Measurements from ENCODE around the gene PCSK6.

Gene PCSK6

DNA sequence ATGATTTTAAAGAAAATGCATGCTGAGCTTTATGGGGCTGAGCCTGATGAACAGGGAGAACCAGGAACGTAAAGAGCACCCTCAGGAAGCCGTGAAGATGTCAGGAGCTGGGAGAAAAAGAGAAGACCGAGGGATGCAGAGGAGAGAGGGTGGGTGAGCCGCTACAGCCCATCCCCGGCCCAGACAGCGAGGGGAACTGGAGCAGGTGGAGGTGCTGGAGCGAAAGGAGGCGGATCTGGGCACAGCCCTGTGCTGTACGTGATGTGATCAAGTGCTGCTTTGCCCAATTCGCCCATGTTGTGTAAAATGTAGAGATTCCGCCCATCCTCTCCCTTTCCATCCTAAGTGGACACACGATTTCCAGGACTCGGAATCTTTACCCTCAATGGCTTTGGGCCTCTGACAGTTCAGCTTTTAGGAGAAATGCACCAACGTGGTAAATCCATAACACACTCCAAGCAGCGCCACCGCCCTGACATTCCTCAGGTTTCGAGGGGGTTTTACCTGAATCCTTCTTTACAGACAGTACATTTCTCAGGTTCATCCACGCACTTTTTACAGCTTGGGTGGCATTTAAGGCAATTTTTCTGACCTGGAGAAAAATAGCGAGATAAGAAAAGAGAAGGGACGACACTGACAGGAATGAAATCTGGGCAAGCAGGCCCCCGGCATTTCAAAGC lies 167.4 kb downstream of the PCSK6 start:
- TF ChIP-seq, protein P1, sequence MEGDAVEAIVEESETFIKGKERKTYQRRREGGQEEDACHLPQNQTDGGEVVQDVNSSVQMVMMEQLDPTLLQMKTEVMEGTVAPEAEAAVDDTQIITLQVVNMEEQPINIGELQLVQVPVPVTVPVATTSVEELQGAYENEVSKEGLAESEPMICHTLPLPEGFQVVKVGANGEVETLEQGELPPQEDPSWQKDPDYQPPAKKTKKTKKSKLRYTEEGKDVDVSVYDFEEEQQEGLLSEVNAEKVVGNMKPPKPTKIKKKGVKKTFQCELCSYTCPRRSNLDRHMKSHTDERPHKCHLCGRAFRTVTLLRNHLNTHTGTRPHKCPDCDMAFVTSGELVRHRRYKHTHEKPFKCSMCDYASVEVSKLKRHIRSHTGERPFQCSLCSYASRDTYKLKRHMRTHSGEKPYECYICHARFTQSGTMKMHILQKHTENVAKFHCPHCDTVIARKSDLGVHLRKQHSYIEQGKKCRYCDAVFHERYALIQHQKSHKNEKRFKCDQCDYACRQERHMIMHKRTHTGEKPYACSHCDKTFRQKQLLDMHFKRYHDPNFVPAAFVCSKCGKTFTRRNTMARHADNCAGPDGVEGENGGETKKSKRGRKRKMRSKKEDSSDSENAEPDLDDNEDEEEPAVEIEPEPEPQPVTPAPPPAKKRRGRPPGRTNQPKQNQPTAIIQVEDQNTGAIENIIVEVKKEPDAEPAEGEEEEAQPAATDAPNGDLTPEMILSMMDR (IDR thresholded peaks at IDR 0.05) = no peak

DNA sequence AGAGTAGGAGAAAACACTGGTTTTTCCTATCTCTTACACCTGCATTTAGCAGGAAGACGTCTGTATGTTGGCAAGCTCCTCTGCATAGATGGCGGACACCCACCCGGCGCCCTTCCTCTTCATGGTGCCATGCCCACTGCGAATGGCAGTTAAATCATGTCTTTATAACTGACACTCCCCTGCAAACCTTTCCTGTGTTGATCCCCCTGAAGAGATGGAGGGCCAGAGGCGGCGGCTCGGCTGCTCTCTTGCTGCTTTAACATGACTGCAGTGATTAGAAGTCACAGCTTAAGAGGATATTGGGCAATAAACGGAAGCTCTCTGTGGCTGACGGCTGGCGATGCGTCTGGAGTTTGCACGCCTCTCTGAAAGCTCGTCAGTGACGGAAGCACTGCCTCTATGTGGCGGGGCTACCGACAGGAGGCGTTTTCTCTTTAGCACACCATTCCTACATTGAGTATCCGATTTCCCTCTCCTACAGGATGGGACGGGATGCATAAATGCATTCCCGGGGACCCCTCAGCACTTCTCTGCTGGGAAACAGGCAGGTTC lies 168.9 kb downstream of the PCSK6 start:
- TF ChIP-seq, protein P1 (IDR thresholded peaks at IDR 0.05) = no peak

DNA sequence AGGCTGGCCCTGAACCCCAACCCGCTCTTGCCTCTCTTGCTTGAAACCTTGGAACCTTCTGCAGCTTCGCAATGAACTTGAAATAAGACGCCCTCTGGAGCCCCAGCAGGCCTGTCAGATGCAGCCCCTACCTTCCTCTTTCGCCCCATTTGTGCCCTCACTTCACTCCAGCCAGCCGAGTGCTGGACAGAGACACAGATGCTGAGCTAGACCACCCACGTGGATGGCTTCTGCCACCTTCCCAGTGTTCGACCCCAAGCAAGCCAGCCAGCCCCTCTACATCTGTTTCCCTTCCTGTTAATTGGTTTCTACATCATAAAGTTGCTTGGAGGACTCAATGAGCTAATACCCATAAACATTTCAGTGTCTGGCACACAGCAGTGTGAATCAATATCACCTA lies 170.7 kb downstream of the PCSK6 start:
- TF ChIP-seq, protein P1 (IDR thresholded peaks at IDR 0.05) = no peak

- TF ChIP-seq, protein P1 (IDR thresholded peaks at IDR 0.05) = no peak
Measured at GRCh38 chr15:101318147-101318819, 171.2 kb downstream of the PCSK6 start.

DNA sequence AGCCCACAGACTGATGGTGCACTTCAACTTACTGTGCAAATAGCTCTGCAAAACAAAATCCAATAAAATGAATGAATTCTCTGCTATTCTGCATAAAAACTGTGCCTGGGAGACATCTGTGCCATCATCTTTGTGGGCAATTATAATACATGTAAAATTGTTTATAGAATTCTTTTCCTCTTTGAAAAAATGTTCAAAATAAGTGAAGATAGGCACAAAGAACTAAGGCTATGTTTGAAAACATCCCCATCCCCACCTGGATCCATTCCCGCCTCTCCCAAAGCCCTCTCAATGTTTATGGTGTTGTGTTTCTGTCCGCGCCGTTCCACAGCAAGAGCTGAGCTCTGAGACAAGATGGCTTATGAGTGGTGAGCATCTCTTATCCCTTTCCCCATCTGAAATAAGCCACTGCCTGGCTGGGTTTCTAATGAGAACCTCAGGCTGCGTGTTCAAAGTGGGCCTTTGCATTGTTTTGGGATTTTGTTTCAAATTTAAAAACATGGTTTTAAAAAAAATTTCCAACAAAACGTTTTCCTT lies 172.1 kb downstream of the PCSK6 start:
- TF ChIP-seq, protein P1 (IDR thresholded peaks at IDR 0.05) = no peak

- TF ChIP-seq, protein P1 (IDR thresholded peaks at IDR 0.05) = no peak
Measured at GRCh38 chr15:101316529-101316928, 173.0 kb downstream of the PCSK6 start.

DNA sequence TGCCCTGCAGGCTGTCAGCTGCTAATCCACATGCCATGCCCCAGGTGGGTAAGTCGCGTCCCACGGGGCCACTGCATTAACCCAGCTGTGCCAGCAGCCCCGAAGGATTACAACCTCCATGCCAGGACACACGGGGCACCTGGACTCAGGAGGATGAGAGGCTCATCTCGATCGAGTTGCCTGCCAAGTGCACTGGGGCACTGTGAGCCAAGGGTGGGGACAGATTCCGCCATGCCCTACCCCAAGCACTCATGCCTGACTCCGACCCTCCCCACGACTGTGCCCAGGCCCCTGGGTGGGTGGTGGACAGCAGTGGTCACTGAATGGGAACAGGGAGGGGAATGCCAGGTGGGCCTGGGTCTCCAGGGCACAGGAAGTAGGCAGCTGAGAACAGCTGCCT lies 173.8 kb downstream of the PCSK6 start:
- TF ChIP-seq, protein P1 (IDR thresholded peaks at IDR 0.05) = no peak

Data from LNCAP (cell line).